B cell (primary cell): ENCODE measurements around the gene EPB41L3. TPM values are rescaled to one million over a fixed set of nuclear protein-coding genes. Genes with fewer than 3 reads are reported as not detected.

ENCODE experiments used
- ATAC-seq: fragments of 200-7000 bp; cut with Tn5 transposase; one replicate; pipeline ENCODE4 v1.10.0; 2021; ENCODE audit warnings: low read depth, mild to moderate bottlenecking, moderate number of reproducible peaks, moderate library complexity
- CTCF ChIA-PET: fragments of 350-600 bp; sonication (Branson Sonifier 250); formaldehyde crosslinking; loops from one replicate; lab custom pipeline; 2021; ENCODE audit warnings: antibody characterized with exemption, inconsistent platforms; lab: Charles Lee
- POLR2A ChIA-PET: fragments of 350-600 bp; sonication (Branson Sonifier 250); formaldehyde crosslinking; loops from one replicate; lab custom pipeline; 2021; ENCODE audit warnings: antibody characterized with exemption; lab: Charles Lee
- DNase-seq: peaks from one replicate; pipeline ENCODE4 v3.0.0; 2013
- H2AFZ ChIP-seq: 2 replicates; pipeline ENCODE4 v1.6.1; 2012; ENCODE audit warnings: mild to moderate bottlenecking, low read depth, low read length; ENCODE audit not compliant: insufficient read depth, poor library complexity, severe bottlenecking
- H3K27ac ChIP-seq, 2 donors: 1 replicate in 1 of 2; 2 replicates in 1 of 2; pipeline ENCODE4 v1.5.1; 2012 to 2013; ENCODE audit warnings: low read length in 2 of 2, mild to moderate bottlenecking in 2 of 2, moderate library complexity in 1 of 2
- H3K27me3 ChIP-seq, 4 experiments: fragments of 200-600 bp in 1 of 4; sonication (generic) in 1 of 4; replicated peaks in 1 of 4; 1 replicate in 2 of 4; 2 replicates in 2 of 4; pipeline versions ENCODE4 v1.6.1 to v1.7.0; 2013 to 2016; ENCODE audit warnings: low read length in 3 of 4, mild to moderate bottlenecking in 2 of 4, mixed read lengths in 1 of 4, moderate library complexity in 1 of 4; ENCODE audit not compliant: insufficient read depth in 4 of 4, control insufficient read depth in 3 of 4; ENCODE audit errors: control extremely low read depth in 1 of 4
- H3K36me3 ChIP-seq, 2 experiments: replicated peaks in 1 of 2; 1 replicate in 1 of 2; 2 replicates in 1 of 2; pipeline versions ENCODE4 v1.6.1 to v1.7.1; 2013; ENCODE audit warnings: low read length in 1 of 2; ENCODE audit not compliant: insufficient read depth in 2 of 2, control insufficient read depth in 1 of 2; ENCODE audit errors: control extremely low read depth in 1 of 2, extremely low read depth in 1 of 2
- H3K4me1 ChIP-seq, 2 donors: fragments of 200-600 bp in 1 of 2; sonication (generic) in 1 of 2; 1 replicate in 1 of 2; 2 replicates in 1 of 2; pipeline versions ENCODE4 v1.5.1 to v1.6.1; 2013 to 2017; ENCODE audit warnings: low read length in 2 of 2; ENCODE audit not compliant: control insufficient read depth in 2 of 2, insufficient read depth in 2 of 2
- H3K4me2 ChIP-seq: replicated peaks from 2 replicates; pipeline ENCODE3; 2012; ENCODE audit warnings: mild to moderate bottlenecking, low read depth, low read length; ENCODE audit not compliant: poor library complexity, severe bottlenecking
- H3K4me3 ChIP-seq, 5 experiments: fragments of 200-600 bp in 1 of 5; sonication (generic) in 1 of 5; 1 replicate in 3 of 5; 2 replicates in 2 of 5; pipeline versions ENCODE4 v1.5.1 to v1.7.0; 2011 to 2016; ENCODE audit warnings: low read length in 4 of 5, mild to moderate bottlenecking in 4 of 5, low read depth in 2 of 5, control low read depth in 1 of 5, moderate library complexity in 1 of 5; ENCODE audit not compliant: insufficient read depth in 1 of 5; ENCODE audit errors: control extremely low read depth in 1 of 5, extremely low read depth in 1 of 5
- H3K79me2 ChIP-seq: fragments of 200-600 bp; sonication (generic); one replicate; pipeline ENCODE4 v1.6.0; 2016; ENCODE audit warnings: low read length; ENCODE audit not compliant: control insufficient read depth, insufficient read depth
- H3K9ac ChIP-seq: fragments of 200-600 bp; sonication (generic); 2 replicates; pipeline ENCODE4 v1.6.1; 2017; ENCODE audit warnings: mild to moderate bottlenecking, low read length, moderate library complexity
- H3K9me3 ChIP-seq, 3 donors: one replicate each; pipeline versions ENCODE4 v1.6.1 to v1.7.1; 2013; ENCODE audit warnings: low read length in 2 of 3; ENCODE audit not compliant: control insufficient read depth in 2 of 3, insufficient read depth in 1 of 3; ENCODE audit errors: control extremely low read depth in 1 of 3
- H4K20me1 ChIP-seq: 2 replicates; pipeline ENCODE4 v1.6.0; 2012; ENCODE audit warnings: mild to moderate bottlenecking, low read length; ENCODE audit not compliant: insufficient read depth, control insufficient read depth, poor library complexity, severe bottlenecking
- H3K27ac Mint-ChIP-seq: one replicate; pipeline ENCODE4 v1.8.0; 2021; ENCODE audit warnings: mixed read lengths
- H3K27me3 Mint-ChIP-seq: one replicate; pipeline ENCODE4 v1.8.0; 2021; ENCODE audit warnings: mixed read lengths
- H3K4me1 Mint-ChIP-seq: one replicate; pipeline ENCODE4 v1.8.0; 2021; ENCODE audit warnings: mixed read lengths
- H3K4me3 Mint-ChIP-seq: one replicate; pipeline ENCODE4 v1.8.0; 2021; ENCODE audit warnings: mixed read lengths
- H3K9me3 Mint-ChIP-seq: one replicate; pipeline ENCODE4 v1.8.0; 2022; ENCODE audit warnings: mixed read lengths; ENCODE audit not compliant: insufficient read depth
- CTCF ChIP-seq: fragments of 200-600 bp; IDR thresholded peaks from one replicate; pipeline ENCODE4 v1.8.0; 2022; ENCODE audit warnings: antibody characterized with exemption, mild to moderate bottlenecking
- EZH2 ChIP-seq: IDR thresholded peaks from 2 replicates; pipeline ENCODE4 v1.6.1; 2012; ENCODE audit warnings: borderline replicate concordance, low read depth, mild to moderate bottlenecking, moderate library complexity, low read length; ENCODE audit not compliant: insufficient read depth, poor library complexity, severe bottlenecking
- WGBS: methylation state at CpG from one replicate; pipeline ENCODE4 v1.1.5; 2013; ENCODE audit warnings: missing lambda C conversion rate; ENCODE audit not compliant: insufficient coverage; 5-methylcytosine and 5-hydroxymethylcytosine counted together
- intact Hi-C: fragments of 100-400 bp; cut with micrococcal nuclease; formaldehyde crosslinking; loops from one replicate; pipeline ENCODE4 v1.10.0; 2022
- polyA plus RNA-seq: library from polyadenylated mRNA; depleted of rRNA; stranded (reverse); fragments of >200 nt; gene quantifications from 2 replicates; pipeline ENCODE4 v1.2.3, GENCODE V29; 2012
- total RNA-seq, 2 donors: library from RNA; stranded (reverse); fragments of 120-200 nt in 1 of 2; gene quantifications; 1 replicate in 1 of 2; 2 replicates in 1 of 2; pipeline versions ENCODE4 v1.2.3 to v1.2.4, GENCODE V29; 2013 to 2022

EPB41L3 gene
- total and polyA plus RNA-seq, 2 donors (not counting 1 experiment from before 2014, with no cell fraction given): 0.57 to 0.58 TPM

- H3K79me2 ChIP-seq: no peaks in the 10 kb centered on the region
- peaks cover 3% of the 10 kb centered on the region for H3K4me1 Mint-ChIP-seq
- CTCF ChIA-PET: no interaction called here
These were observed 33.5 kb downstream of the EPB41L3 start for GRCh38 chr18:5510135-5510846.

More at GRCh38 chr18:5510135-5510846, 33.5 kb downstream of the EPB41L3 start:
- 98% methylated on average over 4 of the region's 7 CpGs for WGBS
- DNase-seq (no peak), ATAC-seq (no peak)
- no peak overlapping the region for H2AFZ ChIP-seq
- H3K9me3 ChIP-seq: no peaks in the 10 kb centered on the region
- Mint-ChIP-seq H3K27ac (no peak overlapping the region), H3K27me3 (peaks cover 21% of the 10 kb centered on the region), H3K9me3 (no peaks in the 10 kb centered on the region), H3K4me3 (no peak overlapping the region)
- TF ChIP-seq EZH2 (no peak), CTCF (no peak)
- H3K36me3 ChIP-seq: no peaks in the 10 kb centered on the region
- H3K27me3 ChIP-seq: no peaks in the 10 kb centered on the region
- H3K4me2 ChIP-seq: no peak overlapping the region
- H3K9ac ChIP-seq: no peak overlapping the region
- POLR2A ChIA-PET: no interaction called here
- H3K4me1 ChIP-seq: peaks cover 3% of the 10 kb centered on the region in 2 donors
- no peaks in the 10 kb centered on the region for H4K20me1 ChIP-seq
- no peak overlapping the region for H3K27ac ChIP-seq
- intact Hi-C loops: no loop called here
- no peak overlapping the region for H3K4me3 ChIP-seq
